KOPT-K1 (cell line): ENCODE results near the gene PACSIN3.
"Not testable (repeated sequence)": the region's sequence is repeated elsewhere in the genome, so short reads cannot be mapped to it uniquely, and the experiment has no call there.

ENCODE experiments used
- H3K27ac ChIP-seq: fragments of 200-600 bp; sonication (generic); 2 replicates; pipeline ENCODE4 v1.5.1; 2016; ENCODE audit warnings: antibody characterized with exemption, mild to moderate bottlenecking, low read depth, low read length; ENCODE audit not compliant: poor library complexity, severe bottlenecking
- H3K36me3 ChIP-seq: fragments of 200-600 bp; sonication (generic); 2 replicates; pipeline ENCODE4 v1.5.1; 2017; ENCODE audit warnings: antibody characterized with exemption, mild to moderate bottlenecking, low read length, moderate library complexity; ENCODE audit not compliant: insufficient read depth
- H3K9me3 ChIP-seq: fragments of 200-600 bp; sonication (generic); 2 replicates; pipeline ENCODE4 v1.5.1; 2017; ENCODE audit warnings: antibody characterized with exemption, low read length, mild to moderate bottlenecking; ENCODE audit not compliant: insufficient read depth, poor library complexity, severe bottlenecking

Gene PACSIN3

GRCh38 chr11:47208008-47208552, 21.8 kb upstream of the PACSIN3 start:
- not testable (repeated sequence) for H3K27ac ChIP-seq, H3K9me3 ChIP-seq, H3K36me3 ChIP-seq

GRCh38 chr11:47207459-47207858, 21.2 kb upstream of the PACSIN3 start:
- Histone ChIP-seq H3K36me3 (no peaks in the 10 kb centered on the region), H3K27ac (no peak overlapping the region), H3K9me3 (no peaks in the 10 kb centered on the region)

- H3K9me3 ChIP-seq, H3K36me3 ChIP-seq, H3K27ac ChIP-seq: not testable (repeated sequence)
These were observed 20.3 kb upstream of the PACSIN3 start for GRCh38 chr11:47206577-47206976.

GRCh38 chr11:47204637-47204989, 18.4 kb upstream of the PACSIN3 start:
- no peaks in the 10 kb centered on the region for H3K36me3 ChIP-seq
- no peaks in the 10 kb centered on the region for H3K9me3 ChIP-seq
- no peak overlapping the region for H3K27ac ChIP-seq

- H3K9me3 ChIP-seq = no peaks in the 10 kb centered on the region
- H3K36me3 ChIP-seq = no peaks in the 10 kb centered on the region
- H3K27ac ChIP-seq = no peak overlapping the region
These were observed 16.3 kb upstream of the PACSIN3 start for GRCh38 chr11:47202576-47202975.

- H3K36me3 ChIP-seq = no peaks in the 10 kb centered on the region
- H3K27ac ChIP-seq = no peak overlapping the region
- H3K9me3 ChIP-seq = no peaks in the 10 kb centered on the region
These were observed 14.8 kb upstream of the PACSIN3 start for GRCh38 chr11:47201015-47201414.

- H3K27ac ChIP-seq, H3K9me3 ChIP-seq, H3K36me3 ChIP-seq: not testable (repeated sequence)
These were observed 11.9 kb upstream of the PACSIN3 start for GRCh38 chr11:47198161-47198560.

GRCh38 chr11:47192111-47192510, 5.9 kb upstream of the PACSIN3 start:
- H3K36me3 ChIP-seq = no peaks in the 10 kb centered on the region
- no peaks in the 10 kb centered on the region for H3K9me3 ChIP-seq
- H3K27ac ChIP-seq = no peak overlapping the region

- not testable (repeated sequence) for H3K27ac ChIP-seq, H3K9me3 ChIP-seq, H3K36me3 ChIP-seq
These were observed 4.9 kb upstream of the PACSIN3 start for GRCh38 chr11:47191137-47191536.

GRCh38 chr11:47189100-47189834, 3.0 kb upstream of the PACSIN3 start:
- no peaks in the 10 kb centered on the region for H3K36me3 ChIP-seq
- no peak overlapping the region for H3K27ac ChIP-seq
- H3K9me3 ChIP-seq = no peaks in the 10 kb centered on the region

- Histone ChIP-seq H3K36me3 (no peaks in the 10 kb centered on the region), H3K9me3 (no peaks in the 10 kb centered on the region), H3K27ac (no peak overlapping the region)
These were observed 2.0 kb upstream of the PACSIN3 start for GRCh38 chr11:47188259-47188658.

GRCh38 chr11:47187723-47188122, 1.5 kb upstream of the PACSIN3 start:
- Histone ChIP-seq H3K27ac (no peak overlapping the region), H3K9me3 (no peaks in the 10 kb centered on the region), H3K36me3 (no peaks in the 10 kb centered on the region)

- no peaks in the 10 kb centered on the region for H3K36me3 ChIP-seq
- H3K9me3 ChIP-seq = no peaks in the 10 kb centered on the region
- H3K27ac ChIP-seq = no peak overlapping the region
These were observed 764 bp upstream of the PACSIN3 start for GRCh38 chr11:47186700-47187695.

GRCh38 chr11:47185305-47186075, 744 bp downstream of the PACSIN3 start:
- Histone ChIP-seq H3K36me3 (no peaks in the 10 kb centered on the region), H3K9me3 (no peaks in the 10 kb centered on the region), H3K27ac (no peak overlapping the region)
